ENCODE results near the gene COL18A1. TPM values are rescaled to one million over a fixed set of nuclear protein-coding genes. Genes with fewer than 3 reads are reported as not detected.

COL18A1 gene
- total and polyA plus RNA-seq, 2 experiments from 2014 or later = 97.1 to 140 TPM

GRCh38 chr21:45423968-45424853, 19.2 kb downstream of the COL18A1 start:
- peaks cover 74% of the 10 kb centered on the region for H3K79me2 ChIP-seq

GRCh38 chr21:45424854-45425795, 20.2 kb downstream of the COL18A1 start:
- no peak overlapping the region for H3K4me2 ChIP-seq
- 93% methylated on average over 36 of the region's 37 CpGs for WGBS (ENCODE audit: low lambda C conversion rate, missing lambda C conversion rate)
- no peaks in the 10 kb centered on the region for H3K36me3 ChIP-seq (replicated peaks; ENCODE audit: insufficient read depth, low read depth)
- H4K20me1 ChIP-seq (ENCODE audit: insufficient read depth, poor library complexity, severe bottlenecking) = no peaks in the 10 kb centered on the region
- no peak overlapping the region for H3K4me3 ChIP-seq
- H3K4me1 ChIP-seq (ENCODE audit: insufficient read depth) = peaks cover 28% of the 10 kb centered on the region
- no peak overlapping the region for H3K27ac ChIP-seq
- H3K79me2 ChIP-seq = peaks cover 74% of the 10 kb centered on the region
- H2AFZ ChIP-seq = no peak overlapping the region
- no peak for DNase-seq (ENCODE audit: low spot score)
- no peaks in the 10 kb centered on the region for H3K27me3 ChIP-seq
- H3K9me3 ChIP-seq (ENCODE audit: low read depth) = no peaks in the 10 kb centered on the region
- no peaks in the 10 kb centered on the region for H3K9me2 ChIP-seq (replicated peaks; ENCODE audit: insufficient read depth)
- no peak for TF ChIP-seq CTCF (IDR thresholded peaks at IDR 0.05; ENCODE audit: poor library complexity)
- no peak for TF ChIP-seq EZH2phosphoT487 (IDR thresholded peaks at IDR 0.05; ENCODE audit: low read depth, severe bottlenecking, unreplicated experiment)
- no peak for TF ChIP-seq EZH2 (IDR thresholded peaks at IDR 0.05; ENCODE audit: borderline replicate concordance)

More at GRCh38 chr21:45423968-45424853, 19.2 kb downstream of the COL18A1 start:
- Histone ChIP-seq H3K4me3 (no peak overlapping the region), H3K4me2 (peak overlapping the region; percentile 57), H3K27me3 (no peaks in the 10 kb centered on the region), H3K4me1 (ENCODE audit: insufficient read depth) (peaks cover 31% of the 10 kb centered on the region), H3K9me3 (ENCODE audit: low read depth) (no peaks in the 10 kb centered on the region), H4K20me1 (ENCODE audit: insufficient read depth, poor library complexity, severe bottlenecking) (no peaks in the 10 kb centered on the region), H3K9me2 (replicated peaks; ENCODE audit: insufficient read depth) (no peaks in the 10 kb centered on the region), H3K36me3 (replicated peaks; ENCODE audit: insufficient read depth, low read depth) (no peaks in the 10 kb centered on the region), H3K27ac (peak overlapping the region; percentile 58), H2AFZ (no peak overlapping the region)
- no peak for DNase-seq (ENCODE audit: low spot score)
- WGBS (ENCODE audit: low lambda C conversion rate, missing lambda C conversion rate) = 88% methylated on average over 32 of the region's 32 CpGs
- no peak for TF ChIP-seq EZH2 (IDR thresholded peaks at IDR 0.05; ENCODE audit: borderline replicate concordance)
- no peak for TF ChIP-seq CTCF (IDR thresholded peaks at IDR 0.05; ENCODE audit: poor library complexity)
- TF ChIP-seq EZH2phosphoT487 (IDR thresholded peaks at IDR 0.05; ENCODE audit: low read depth, severe bottlenecking, unreplicated experiment) = no peak

GRCh38 chr21:45427331-45428271, 22.6 kb downstream of the COL18A1 start:
- no peaks in the 10 kb centered on the region for H3K9me2 ChIP-seq (replicated peaks; ENCODE audit: insufficient read depth)
- no peaks in the 10 kb centered on the region for H4K20me1 ChIP-seq (ENCODE audit: insufficient read depth, poor library complexity, severe bottlenecking)
- peak overlapping the region; percentile 30 for H3K4me2 ChIP-seq
- peaks cover 74% of the 10 kb centered on the region for H3K79me2 ChIP-seq
- H3K9me3 ChIP-seq (ENCODE audit: low read depth) = no peaks in the 10 kb centered on the region
- H2AFZ ChIP-seq = no peak overlapping the region
- H3K4me1 ChIP-seq (ENCODE audit: insufficient read depth) = peaks cover 47% of the 10 kb centered on the region
- DNase-seq (ENCODE audit: low spot score) = peak; percentile 93
- H3K27ac ChIP-seq = peak overlapping the region; percentile 81
- WGBS (ENCODE audit: low lambda C conversion rate, missing lambda C conversion rate) = 61% methylated on average over 43 of the region's 45 CpGs
- H3K27me3 ChIP-seq = no peaks in the 10 kb centered on the region
- H3K36me3 ChIP-seq (replicated peaks; ENCODE audit: insufficient read depth, low read depth) = no peaks in the 10 kb centered on the region
- TF ChIP-seq EZH2phosphoT487 (IDR thresholded peaks at IDR 0.05; ENCODE audit: low read depth, severe bottlenecking, unreplicated experiment) = no peak
- TF ChIP-seq EZH2 (IDR thresholded peaks at IDR 0.05; ENCODE audit: borderline replicate concordance) = no peak
- TF ChIP-seq CTCF (IDR thresholded peaks at IDR 0.05; ENCODE audit: poor library complexity) = no peak
- no peak overlapping the region for H3K4me3 ChIP-seq

All from hepatocyte (in vitro differentiated cells).